ENCODE results near the gene CD300LD. TPM values are rescaled to one million over a fixed set of nuclear protein-coding genes. Genes with fewer than 3 reads are reported as not detected.

CD300LD gene
- total RNA-seq, 1 donor from 2014 or later, result not detected

DNA sequence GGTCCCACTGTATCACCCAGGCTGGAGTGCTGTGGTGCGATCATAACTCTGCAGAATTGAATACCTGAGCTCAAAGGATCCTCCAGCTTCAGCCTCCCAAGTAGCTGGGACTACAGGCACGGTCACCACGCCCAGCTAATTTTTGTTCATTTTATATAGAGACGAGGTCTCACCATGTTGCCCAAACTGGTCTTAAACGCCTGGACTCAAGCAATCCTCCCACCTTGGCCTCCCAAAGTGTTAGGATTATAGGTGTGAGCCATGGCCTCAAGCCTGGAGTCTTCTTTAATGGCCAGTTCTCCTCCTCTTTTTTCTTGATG is 61.3 kb downstream of the CD300LD start:
- no peaks in the 10 kb centered on the region for H3K27me3 ChIP-seq (ENCODE audit: control insufficient read depth, insufficient read depth, low read length)
- DNase-seq (ENCODE audit: low read depth) (no peak), FAIRE-seq (no peak)
- TF ChIP-seq, protein P1, sequence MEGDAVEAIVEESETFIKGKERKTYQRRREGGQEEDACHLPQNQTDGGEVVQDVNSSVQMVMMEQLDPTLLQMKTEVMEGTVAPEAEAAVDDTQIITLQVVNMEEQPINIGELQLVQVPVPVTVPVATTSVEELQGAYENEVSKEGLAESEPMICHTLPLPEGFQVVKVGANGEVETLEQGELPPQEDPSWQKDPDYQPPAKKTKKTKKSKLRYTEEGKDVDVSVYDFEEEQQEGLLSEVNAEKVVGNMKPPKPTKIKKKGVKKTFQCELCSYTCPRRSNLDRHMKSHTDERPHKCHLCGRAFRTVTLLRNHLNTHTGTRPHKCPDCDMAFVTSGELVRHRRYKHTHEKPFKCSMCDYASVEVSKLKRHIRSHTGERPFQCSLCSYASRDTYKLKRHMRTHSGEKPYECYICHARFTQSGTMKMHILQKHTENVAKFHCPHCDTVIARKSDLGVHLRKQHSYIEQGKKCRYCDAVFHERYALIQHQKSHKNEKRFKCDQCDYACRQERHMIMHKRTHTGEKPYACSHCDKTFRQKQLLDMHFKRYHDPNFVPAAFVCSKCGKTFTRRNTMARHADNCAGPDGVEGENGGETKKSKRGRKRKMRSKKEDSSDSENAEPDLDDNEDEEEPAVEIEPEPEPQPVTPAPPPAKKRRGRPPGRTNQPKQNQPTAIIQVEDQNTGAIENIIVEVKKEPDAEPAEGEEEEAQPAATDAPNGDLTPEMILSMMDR (IDR thresholded peaks at IDR 0.05; ENCODE audit: insufficient read depth, low read length, severe bottlenecking), result no peak
- no peaks in the 10 kb centered on the region for H3K36me3 ChIP-seq (ENCODE audit: control insufficient read depth, insufficient read depth, low read length)
- no peak overlapping the region for H3K4me3 ChIP-seq (ENCODE audit: low read depth, low read length)

Other genes starting within 250 kb of the CD300LD start
- not detected in 2 replicates for gene BTBD17, start 230.4 kb downstream of the CD300LD start, total RNA-seq
- gene GPR142, start 224.8 kb downstream of the CD300LD start, total RNA-seq, result not detected in 2 replicates
- 15.4 and 15.5 TPM in 2 replicates for gene GPRC5C, start 160.2 kb downstream of the CD300LD start, total RNA-seq
- gene CD300A, start 125.6 kb downstream of the CD300LD start, total RNA-seq, result not detected in 2 replicates
- gene CD300LB, start 60.8 kb downstream of the CD300LD start, total RNA-seq, result not detected in 2 replicates
- not detected in 2 replicates for gene CD300C, start 46.2 kb downstream of the CD300LD start, total RNA-seq
- gene CD300H, start 24.8 kb downstream of the CD300LD start, total RNA-seq, result not detected in 2 replicates
- gene CD300E, start 31.5 kb upstream of the CD300LD start, total RNA-seq, result not detected in 2 replicates
- gene CD300LF, start 120.6 kb upstream of the CD300LD start, total RNA-seq, result not detected in 2 replicates
- gene RAB37, start 145.0 kb upstream of the CD300LD start, total RNA-seq, result under 0.01 and 0.38 TPM in 2 replicates
- gene NHERF1, start 156.3 kb upstream of the CD300LD start, total RNA-seq, result 35.3 and 55.8 TPM in 2 replicates
- 35.8 and 64.5 TPM in 2 replicates for gene NAT9, start 184.1 kb upstream of the CD300LD start, total RNA-seq